DMS114 treated with DMSO at 0.1 percent for 48 hours (cell line): ENCODE results near the gene SMIM30.

Source experiments
- DNase-seq: peaks from one replicate; lab custom pipeline; 2025; ENCODE audit not compliant: unreplicated experiment; lab: John Stamatoyannopoulos, UW

The SMIM30 gene

GRCh38 chr7:113109718-113110117, 8.6 kb downstream of the SMIM30 start:
- no peak for DNase-seq

GRCh38 chr7:113100121-113100603, 18.2 kb downstream of the SMIM30 start:
- DNase-seq: no peak

GRCh38 chr7:113099284-113099919, 19.0 kb downstream of the SMIM30 start:
- no peak for DNase-seq

DNA sequence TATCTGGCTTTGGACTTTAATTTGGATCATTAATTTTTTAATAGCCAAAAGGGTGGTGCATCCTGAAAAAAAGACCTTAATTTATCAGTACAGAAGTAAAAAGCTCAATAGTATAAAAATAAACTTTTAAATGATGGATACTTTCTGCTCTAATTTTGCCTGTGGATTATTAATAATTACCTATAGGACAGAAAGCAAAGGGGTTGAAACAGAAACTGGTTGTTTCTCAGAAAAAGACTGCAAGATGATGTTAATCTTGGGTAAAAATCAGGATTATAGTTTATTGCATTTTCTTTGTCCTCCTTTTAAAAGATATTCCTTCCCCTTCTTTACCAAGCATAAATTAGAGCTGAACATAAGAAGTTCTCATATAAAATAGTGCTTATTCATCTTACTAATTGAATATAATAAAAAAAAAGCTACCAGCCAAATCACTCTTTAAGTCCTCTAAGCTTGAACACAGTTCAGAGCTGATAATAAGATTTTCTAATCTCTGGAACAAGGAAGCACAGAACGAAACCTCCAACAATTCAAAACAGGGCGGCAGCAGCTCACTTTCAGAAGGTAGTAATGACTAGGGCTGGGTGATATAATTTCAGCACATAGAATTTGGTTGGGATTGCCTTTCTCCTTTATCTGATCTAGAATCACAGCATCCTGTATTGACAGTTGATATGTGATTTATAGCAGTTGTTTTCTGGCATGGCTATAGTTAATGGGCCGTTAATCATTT, 23.7 kb downstream of the SMIM30 start:
- no peak for DNase-seq

DNA sequence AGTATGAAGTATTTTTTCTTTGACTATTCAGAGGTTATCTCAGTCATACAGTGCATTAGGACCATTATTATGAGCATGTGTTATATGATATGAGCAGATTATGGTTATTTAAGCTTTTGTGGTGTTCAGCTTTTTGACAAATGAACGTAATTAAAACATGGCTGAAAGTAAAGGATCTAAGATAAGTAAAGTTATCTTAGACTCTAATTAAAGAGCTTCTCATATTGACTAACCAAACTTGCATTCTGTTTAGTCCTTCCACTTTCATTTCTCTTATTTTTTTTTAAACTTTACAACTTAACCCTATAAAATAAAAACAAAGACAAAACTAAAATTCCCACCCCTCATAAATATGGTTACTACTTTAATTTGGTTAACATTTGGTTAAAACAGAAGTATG, 24.8 kb downstream of the SMIM30 start:
- DNase-seq: no peak

DNA sequence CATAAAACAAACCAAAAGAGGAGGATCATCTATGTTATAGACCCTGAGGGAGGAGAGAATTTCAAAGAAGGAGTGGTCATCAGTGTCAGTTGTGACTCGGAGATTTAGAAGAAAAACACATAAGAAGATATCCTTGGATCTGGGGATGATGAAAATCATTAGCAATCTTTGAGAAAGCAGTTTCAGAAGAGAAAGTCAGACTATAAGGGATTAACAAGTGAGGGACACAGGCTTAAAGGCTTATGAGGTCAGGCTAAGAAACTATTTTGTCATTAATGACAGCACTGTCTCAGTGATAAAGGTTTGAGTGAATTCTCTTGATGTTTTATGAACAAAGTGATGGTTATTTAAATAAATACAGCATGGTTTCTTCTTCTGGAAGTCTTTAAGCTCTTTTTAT, 25.6 kb downstream of the SMIM30 start:
- no peak for DNase-seq

GRCh38 chr7:113087071-113087998, 31.0 kb downstream of the SMIM30 start:
- DNase-seq: no peak

- no peak for DNase-seq
Observed at GRCh38 chr7:113086431-113086888, 31.9 kb downstream of the SMIM30 start, which contains the start of gene GPR85. Gene GPR85, minus strand, starts transcription at chr7:113086827. Its CDS starts 2,106 bp downstream, at chr7:113084721.

DNA sequence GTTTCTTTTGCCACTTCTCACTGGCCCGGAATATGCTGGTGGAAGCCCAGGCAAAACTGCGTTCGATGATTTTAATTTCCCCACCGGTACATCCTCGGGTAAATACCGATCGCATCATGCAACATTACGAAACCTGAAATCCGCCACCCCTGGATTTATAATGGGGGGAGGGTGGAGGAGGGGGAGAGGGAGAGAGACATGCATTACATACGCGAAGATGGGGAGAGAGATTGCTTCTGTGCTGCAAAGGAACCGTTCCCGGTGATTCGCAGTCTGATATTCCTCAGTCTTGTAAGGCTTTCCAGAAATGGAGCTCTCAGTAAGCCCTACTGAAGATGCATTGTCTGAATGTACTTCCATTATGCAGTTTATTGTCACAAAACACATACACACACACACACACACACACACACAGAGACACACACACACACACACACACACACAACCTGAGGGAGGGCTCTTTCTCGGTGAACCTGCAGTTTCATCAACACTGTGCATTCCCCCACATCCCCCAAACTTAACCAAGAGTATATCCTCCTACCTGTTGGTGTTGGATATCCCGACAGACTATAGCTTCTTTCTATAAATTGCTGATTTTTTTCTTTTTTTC, 32.5 kb downstream of the SMIM30 start:
- DNase-seq: no peak

GRCh38 chr7:113084496-113085172, 33.7 kb downstream of the SMIM30 start:
- DNase-seq: no peak

GRCh38 chr7:113083816-113084495, 34.4 kb downstream of the SMIM30 start:
- DNase-seq: no peak

DNA sequence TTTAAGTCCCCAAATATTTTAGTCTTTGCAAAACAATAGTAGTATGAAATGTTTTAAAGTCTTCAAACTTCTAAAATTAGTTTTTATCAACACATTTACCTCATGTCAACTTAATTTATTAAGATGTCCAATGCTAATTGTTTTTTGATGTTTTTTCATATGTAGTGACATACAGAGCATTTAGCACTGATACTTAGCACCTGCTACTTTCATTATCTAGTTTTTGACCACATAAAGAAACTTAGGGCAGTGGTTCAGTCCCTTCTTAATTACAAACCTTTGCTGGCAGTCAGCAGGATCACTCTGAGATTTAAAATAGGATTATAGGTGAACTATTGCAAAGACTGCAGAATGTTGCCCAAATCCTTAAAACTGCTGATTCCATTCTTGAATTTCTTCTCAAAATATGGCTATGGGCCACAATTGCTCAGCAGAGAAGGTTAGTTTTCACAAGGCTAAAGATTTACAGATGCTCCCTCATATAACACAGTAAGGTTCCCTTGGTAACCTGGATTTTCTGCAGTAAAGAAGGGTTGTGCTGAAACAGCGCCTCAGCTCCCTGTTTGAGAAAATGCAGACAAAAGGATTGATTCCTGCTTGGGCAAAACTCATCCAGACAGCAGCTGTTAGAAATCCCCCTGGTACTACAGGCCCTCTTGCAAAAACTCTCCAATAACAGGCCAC, 35.1 kb downstream of the SMIM30 start:
- DNase-seq: no peak

- no peak for DNase-seq
Observed at GRCh38 chr7:113078331-113078730, 40.0 kb downstream of the SMIM30 start.

GRCh38 chr7:113076703-113077102, 41.7 kb downstream of the SMIM30 start:
- no peak for DNase-seq

GRCh38 chr7:113071465-113071864, 46.9 kb downstream of the SMIM30 start:
- no peak for DNase-seq
